SK-N-SH treated with all-trans-retinoic acid at 6 μM for 48 hours (cell line): ENCODE measurements around the gene UIMC1.

ENCODE experiments used
- ATAC-seq: fragments of 200-7000 bp; cut with Tn5 transposase; 3 replicates; pipeline ENCODE4 v1.9.1; 2020; ENCODE audit warnings: mild to moderate bottlenecking, moderate library complexity
- ARNTL ChIP-seq: fragments of 450-650 bp; formaldehyde crosslinking; IDR thresholded peaks from 2 replicates; pipeline ENCODE4 v1.5.0; 2020; ENCODE audit warnings: low read depth, mild to moderate bottlenecking, moderate library complexity, borderline replicate concordance
- CREB5 ChIP-seq: fragments of 250-450 bp; sonication (Bioruptor Pico); IDR thresholded peaks from 2 replicates; pipeline ENCODE4 v1.5.1; 2020; ENCODE audit warnings: low read depth, mild to moderate bottlenecking, moderate library complexity
- CSDC2 ChIP-seq: fragments of 250-450 bp; sonication (Bioruptor Pico); IDR thresholded peaks from 2 replicates; pipeline ENCODE4 v1.5.0; 2020; ENCODE audit warnings: mild to moderate bottlenecking, moderate library complexity
- CSRNP3 ChIP-seq: fragments of 250-450 bp; sonication (Bioruptor Pico); IDR thresholded peaks from 2 replicates; pipeline ENCODE4 v1.5.1; 2021; ENCODE audit warnings: mild to moderate bottlenecking, moderate library complexity
- ESRRG ChIP-seq: fragments of 250-450 bp; sonication (Bioruptor Pico); IDR thresholded peaks from 2 replicates; pipeline ENCODE4 v1.6.1; 2021; ENCODE audit warnings: mild to moderate bottlenecking
- GLIS3 ChIP-seq: fragments of 250-450 bp; sonication (Bioruptor Pico); IDR thresholded peaks from 2 replicates; pipeline ENCODE4 v1.5.0; 2020; ENCODE audit warnings: mild to moderate bottlenecking, moderate library complexity
- ISL1 ChIP-seq: fragments of 250-450 bp; sonication (Bioruptor Pico); IDR thresholded peaks from 2 replicates; pipeline ENCODE4 v2.1.2; 2022; ENCODE audit warnings: mild to moderate bottlenecking, moderate library complexity
- OSR1 ChIP-seq: fragments of 250-450 bp; sonication (Bioruptor Pico); IDR thresholded peaks from 2 replicates; pipeline ENCODE4 v1.8.0; 2022; ENCODE audit warnings: moderate library complexity, mild to moderate bottlenecking, inconsistent platforms
- PATZ1 ChIP-seq: fragments of 250-450 bp; sonication (Bioruptor Pico); IDR thresholded peaks from 2 replicates; pipeline ENCODE4 v1.8.0; 2020; ENCODE audit warnings: mild to moderate bottlenecking, moderate library complexity, borderline replicate concordance
- POU6F1 ChIP-seq: fragments of 250-450 bp; sonication (Bioruptor Pico); IDR thresholded peaks from 2 replicates; pipeline ENCODE4 v1.8.0; 2021; ENCODE audit warnings: low read depth, mild to moderate bottlenecking, moderate library complexity, borderline replicate concordance
- PPARA ChIP-seq: fragments of 250-450 bp; sonication (Bioruptor Pico); IDR thresholded peaks from 2 replicates; pipeline ENCODE4 v1.5.0; 2020; ENCODE audit warnings: mild to moderate bottlenecking, borderline replicate concordance
- RARB ChIP-seq: fragments of 250-450 bp; sonication (Bioruptor Pico); IDR thresholded peaks from 2 replicates; pipeline ENCODE4 v1.8.0; 2021; ENCODE audit warnings: mild to moderate bottlenecking, moderate library complexity
- TCF4 ChIP-seq: fragments of 250-450 bp; sonication (Bioruptor Pico); IDR thresholded peaks from 2 replicates; pipeline ENCODE4 v1.8.0; 2021; ENCODE audit warnings: mild to moderate bottlenecking, moderate library complexity, borderline replicate concordance
- TOX ChIP-seq: fragments of 250-450 bp; sonication (Bioruptor Pico); IDR thresholded peaks from 2 replicates; pipeline ENCODE4 v1.8.0; 2021; ENCODE audit warnings: mild to moderate bottlenecking, moderate library complexity, borderline replicate concordance
- TSHZ2 ChIP-seq: fragments of 250-450 bp; sonication (Bioruptor Pico); IDR thresholded peaks from 2 replicates; pipeline ENCODE4 v1.5.0; 2020; ENCODE audit warnings: mild to moderate bottlenecking, moderate library complexity
- ZC3H10 ChIP-seq: fragments of 250-450 bp; sonication (Bioruptor Pico); IDR thresholded peaks from 2 replicates; pipeline ENCODE4 v1.5.1; 2021; ENCODE audit warnings: mild to moderate bottlenecking, moderate library complexity
- ZFP30 ChIP-seq: fragments of 450-650 bp; formaldehyde crosslinking; IDR thresholded peaks from 2 replicates; pipeline ENCODE4 v1.5.0; 2022; ENCODE audit warnings: mild to moderate bottlenecking, moderate library complexity
- ZNF565 ChIP-seq: fragments of 450-650 bp; formaldehyde crosslinking; conservative IDR thresholded peaks from 2 replicates; pipeline ENCODE4 v1.5.0; 2020; ENCODE audit warnings: low read depth, mild to moderate bottlenecking, moderate library complexity
- ZNF70 ChIP-seq: fragments of 450-650 bp; formaldehyde crosslinking; IDR thresholded peaks from 2 replicates; pipeline ENCODE4 v1.5.0; 2020; ENCODE audit warnings: mild to moderate bottlenecking, moderate library complexity
- ZNF8 ChIP-seq: fragments of 450-650 bp; formaldehyde crosslinking; IDR thresholded peaks from 2 replicates; pipeline ENCODE4 v1.5.0; 2020; ENCODE audit warnings: mild to moderate bottlenecking, moderate library complexity

Gene UIMC1

GRCh38 chr5:177027665-177028064, 21.1 kb upstream of the UIMC1 start (continued):
- TF ChIP-seq CREB5 (CRISPR knock-in tag) (no peak), PATZ1 (CRISPR knock-in tag) (no peak), GLIS3 (CRISPR knock-in tag) (no peak), OSR1 (no peak), ZNF70 (CRISPR knock-in tag) (no peak)

- TF ChIP-seq ARNTL (CRISPR knock-in tag) (no peak), ISL1 (CRISPR knock-in tag) (no peak), ZC3H10 (no peak), ESRRG (CRISPR knock-in tag) (no peak), TOX (no peak), RARB (CRISPR knock-in tag) (no peak)
- no peak for ATAC-seq
Measured at GRCh38 chr5:177025101-177025601, 18.6 kb upstream of the UIMC1 start.

- ATAC-seq: no peak
- TF ChIP-seq CSDC2 (no peak), ISL1 (CRISPR knock-in tag) (no peak), POU6F1 (no peak), TCF4 (CRISPR knock-in tag) (no peak), TOX (no peak), ARNTL (CRISPR knock-in tag) (no peak), PATZ1 (CRISPR knock-in tag) (no peak), OSR1 (no peak), ZNF70 (CRISPR knock-in tag) (no peak), ZFP30 (CRISPR knock-in tag) (no peak)
Measured at GRCh38 chr5:177024559-177024958, 18.0 kb upstream of the UIMC1 start.

- peak; percentile 38 for ATAC-seq
- TF ChIP-seq POU6F1 (no peak), ZNF8 (CRISPR knock-in tag) (no peak), ZNF565 (CRISPR knock-in tag) (no peak), TCF4 (CRISPR knock-in tag) (no peak), TOX (no peak), PATZ1 (CRISPR knock-in tag) (no peak), PPARA (CRISPR knock-in tag) (no peak), GLIS3 (CRISPR knock-in tag) (no peak), TSHZ2 (CRISPR knock-in tag) (no peak), ESRRG (CRISPR knock-in tag) (no peak), ZC3H10 (no peak), CSRNP3 (no peak)
Measured at GRCh38 chr5:177023303-177023664, 16.7 kb upstream of the UIMC1 start.
